ENCODE data around the gene NARF. TPM values are rescaled to one million over a fixed set of nuclear protein-coding genes. Genes with fewer than 3 reads are reported as not detected.
"Not testable (repeated sequence)": the region's sequence is repeated elsewhere in the genome, so short reads cannot be mapped to it uniquely, and the experiment has no call there.

Gene NARF
- total RNA-seq, 1 donor: 48.7 TPM

GRCh38 chr17:82539076-82539475 lies 80.5 kb downstream of the NARF start:
- H3K9me3 ChIP-seq (ENCODE audit: low read depth, low read length); H3K4me3 ChIP-seq (ENCODE audit: low read length): not testable (repeated sequence)

More at GRCh38 chr17:82539076-82539475, 80.5 kb downstream of the NARF start:
- H3K27me3 ChIP-seq (ENCODE audit: insufficient read depth, low read length): not testable (repeated sequence)
- peaks cover 42% of the 10 kb centered on the region for H3K4me1 ChIP-seq (ENCODE audit: insufficient read depth, low read length)

Other genes starting within 250 kb of the NARF start
- gene CCDC57, start 245.9 kb upstream of the NARF start, total RNA-seq: 36.6 TPM
- 105 TPM for gene SLC16A3, start 229.7 kb upstream of the NARF start, total RNA-seq
- gene CSNK1D, start 185.0 kb upstream of the NARF start, total RNA-seq: 89.3 TPM
- gene CD7, start 141.1 kb upstream of the NARF start, total RNA-seq: 48.5 TPM
- 49.5 TPM for gene SECTM1, start 125.0 kb upstream of the NARF start, total RNA-seq
- not detected for gene TEX19, start 99.5 kb upstream of the NARF start, total RNA-seq
- not detected for gene UTS2R, start 87.0 kb upstream of the NARF start, total RNA-seq
- 16.0 TPM for gene HEXD, start 40.4 kb upstream of the NARF start, total RNA-seq
- gene OGFOD3, start 40.2 kb upstream of the NARF start, total RNA-seq: 11.9 TPM
- 32.4 TPM for gene CYBC1, start 8.0 kb upstream of the NARF start, total RNA-seq
- 16.1 TPM for gene FOXK2, start 61.0 kb downstream of the NARF start, total RNA-seq
- gene WDR45B, start 189.7 kb downstream of the NARF start, total RNA-seq: 73.3 TPM
- 0.63 TPM for gene RAB40B, start 240.0 kb downstream of the NARF start, total RNA-seq

All from mononuclear cell (primary cell).